OCI-LY7 (cell line): Measurements from ENCODE around the gene SPATA17. TPM values are rescaled to one million over a fixed set of nuclear protein-coding genes. Genes with fewer than 3 reads are reported as not detected.

Experiments
- BruUV-seq: library from RNA; stranded (reverse); fragments of 400-500 nt; replicated peaks from 2 replicates; lab custom pipeline; 2021; lab: Mats Ljungman, UMichigan
- CTCF ChIA-PET: fragments of 300-600 bp; sonication (Branson Sonifier 250); formaldehyde crosslinking; loops from one replicate; lab custom pipeline; 2022; ENCODE audit warnings: antibody characterized with exemption; ENCODE audit not compliant: unreplicated experiment; lab: Charles Lee
- POLR2A ChIA-PET: fragments of 300-600 bp; sonication (Branson Sonifier 250); formaldehyde crosslinking; loops from one replicate; lab custom pipeline; 2022; ENCODE audit warnings: antibody characterized with exemption; lab: Charles Lee
- DNase-seq: peaks from one replicate; pipeline ENCODE4 v3.0.0-alpha.2; 2015; ENCODE audit warnings: low spot score
- H2AFZ ChIP-seq: fragments of 200-600 bp; sonication (generic), shearing (Covaris generic); 2 replicates; pipeline ENCODE4 v1.6.1; 2014; ENCODE audit warnings: mild to moderate bottlenecking, antibody characterized with exemption, low read length, moderate library complexity
- H3K27ac ChIP-seq: fragments of 200-600 bp; sonication (generic); 2 replicates; pipeline ENCODE4 v1.5.1; 2014; ENCODE audit warnings: mixed run types, low read depth, mild to moderate bottlenecking, moderate library complexity, low read length, inconsistent platforms; ENCODE audit not compliant: poor library complexity, severe bottlenecking
- H3K36me3 ChIP-seq: fragments of 200-600 bp; sonication (generic); 2 replicates; pipeline ENCODE4 v1.6.1; 2014; ENCODE audit warnings: mild to moderate bottlenecking, antibody characterized with exemption, low read length, moderate library complexity, mixed read lengths; ENCODE audit not compliant: insufficient read depth
- H3K4me1 ChIP-seq: fragments of 200-600 bp; sonication (generic); 2 replicates; pipeline ENCODE4 v1.5.1; 2014; ENCODE audit warnings: mild to moderate bottlenecking, low read length; ENCODE audit not compliant: insufficient read depth, poor library complexity, severe bottlenecking
- H3K4me2 ChIP-seq: fragments of 200-600 bp; sonication (generic); 2 replicates; pipeline ENCODE4 v1.6.1; 2014; ENCODE audit warnings: mild to moderate bottlenecking, low read length
- H3K4me3 ChIP-seq: fragments of 200-600 bp; sonication (generic); 2 replicates; pipeline ENCODE4 v1.5.1; 2014; ENCODE audit warnings: mild to moderate bottlenecking, low read depth, low read length; ENCODE audit not compliant: poor library complexity, severe bottlenecking
- H3K79me2 ChIP-seq: fragments of 200-600 bp; sonication (generic); 2 replicates; pipeline ENCODE4 v1.6.1; 2016; ENCODE audit warnings: low read depth, mild to moderate bottlenecking, low read length, moderate library complexity, mixed read lengths; ENCODE audit not compliant: insufficient read depth
- H3K9me2 ChIP-seq: fragments of 200-600 bp; sonication (generic); 2 replicates; pipeline ENCODE4 v1.6.1; 2016; ENCODE audit warnings: mild to moderate bottlenecking, low read length, mixed read lengths; ENCODE audit not compliant: insufficient read depth
- H3K9me3 ChIP-seq: fragments of 200-600 bp; sonication (generic); 2 replicates; pipeline ENCODE4 v1.6.1; 2014; ENCODE audit warnings: mild to moderate bottlenecking, mixed run types, low read length, mixed read lengths
- H4K20me1 ChIP-seq: fragments of 200-600 bp; sonication (generic); 2 replicates; pipeline ENCODE4 v1.6.1; 2014; ENCODE audit warnings: mild to moderate bottlenecking, antibody characterized with exemption, low read length, moderate library complexity, mixed read lengths; ENCODE audit not compliant: insufficient read depth
- CTCF ChIP-seq: fragments of 200-600 bp; sonication (generic); conservative IDR thresholded peaks from 2 replicates; pipeline ENCODE4 v1.5.1; 2014; ENCODE audit warnings: mild to moderate bottlenecking, antibody characterized with exemption, low read length, moderate library complexity, mixed read lengths
- EZH2phosphoT487 ChIP-seq: fragments of 200-600 bp; sonication (generic); IDR thresholded peaks from 2 replicates; pipeline ENCODE4 v1.6.1; 2018; ENCODE audit warnings: low read depth, borderline replicate concordance, mild to moderate bottlenecking, mixed run types, antibody characterized with exemption, low read length, moderate library complexity, mixed read lengths
- intact Hi-C: fragments of 100-400 bp; cut with micrococcal nuclease; formaldehyde crosslinking; loops from one replicate; pipeline ENCODE4 v1.10.0; 2022; ENCODE audit not compliant: unreplicated experiment
- total RNA-seq, 2 experiments: library from RNA; depleted of rRNA in 1 of 2; stranded (reverse); fragments of >200 nt in 1 of 2; shearing (Covaris generic) in 1 of 2; gene quantifications; 2 replicates each; pipeline ENCODE4 v1.2.3, GENCODE V29; 2014 to 2022

The SPATA17 gene
- total RNA-seq, 2 experiments from 2014 or later: not detected

GRCh38 chr1:217668351-217668940 is 37.3 kb downstream of the SPATA17 start:
- intact Hi-C loops: loop anchor here (10.0 kb wide), 1 partner anchor 624 kb away; no protein-coding TSS in a partner anchor
- BruUV-seq: no TSS peak
- POLR2A ChIA-PET: interaction anchor here (0.6 kb wide), 1 partner anchor 288 kb away, joined by 3 read pairs; no protein-coding TSS in a partner anchor

GRCh38 chr1:217673387-217673786 is 42.2 kb downstream of the SPATA17 start:
- H3K4me2 ChIP-seq: no peak overlapping the region; the same call in 1 of the 2 replicates
- POLR2A ChIA-PET: interaction anchor here (1.1 kb wide), 1 partner anchor 13 kb away, joined by 3 read pairs; no protein-coding TSS in a partner anchor
- CTCF ChIA-PET: no interaction called here
- H2AFZ ChIP-seq: no peak overlapping the region
- H3K27ac ChIP-seq: no peak overlapping the region
- H3K36me3 ChIP-seq: no peaks in the 10 kb centered on the region
- TF ChIP-seq CTCF (no peak), EZH2phosphoT487 (no peak)
- BruUV-seq: no TSS peak
- no peak overlapping the region for H3K4me3 ChIP-seq
- peaks cover 4% of the 10 kb centered on the region for H3K4me1 ChIP-seq
- H3K9me3 ChIP-seq: no peaks in the 10 kb centered on the region
- no peaks in the 10 kb centered on the region for H3K9me2 ChIP-seq
- H4K20me1 ChIP-seq: no peaks in the 10 kb centered on the region
- DNase-seq: no peak
- intact Hi-C loops: no loop called here
- H3K79me2 ChIP-seq: no peaks in the 10 kb centered on the region

More at GRCh38 chr1:217668351-217668940, 37.3 kb downstream of the SPATA17 start:
- no peaks in the 10 kb centered on the region for H3K9me3 ChIP-seq
- H3K4me1 ChIP-seq: peaks cover 2% of the 10 kb centered on the region
- CTCF ChIA-PET: no interaction called here
- no peaks in the 10 kb centered on the region for H3K36me3 ChIP-seq
- no peak overlapping the region for H2AFZ ChIP-seq
- no peak overlapping the region for H3K4me3 ChIP-seq
- no peak for TF ChIP-seq CTCF
- DNase-seq: no peak
- no peaks in the 10 kb centered on the region for H3K79me2 ChIP-seq
- no peak overlapping the region for H3K27ac ChIP-seq
- H4K20me1 ChIP-seq: no peaks in the 10 kb centered on the region
- no peak overlapping the region for H3K4me2 ChIP-seq
- no peaks in the 10 kb centered on the region for H3K9me2 ChIP-seq

- Histone ChIP-seq H3K4me2 (no peak overlapping the region; the same call in 1 of the 2 replicates), H3K4me3 (no peak overlapping the region), H3K27ac (no peak overlapping the region), H3K9me2 (no peaks in the 10 kb centered on the region), H4K20me1 (no peaks in the 10 kb centered on the region), H2AFZ (no peak overlapping the region), H3K4me1 (peaks cover 4% of the 10 kb centered on the region), H3K9me3 (no peaks in the 10 kb centered on the region), H3K36me3 (no peaks in the 10 kb centered on the region), H3K79me2 (no peaks in the 10 kb centered on the region)
- CTCF ChIA-PET: no interaction called here
- no TSS peak for BruUV-seq
- intact Hi-C loops: no loop called here
- TF ChIP-seq EZH2phosphoT487 (no peak), CTCF (no peak)
- POLR2A ChIA-PET: no interaction called here
- no peak for DNase-seq
Observed at GRCh38 chr1:217674028-217674729, 43.0 kb downstream of the SPATA17 start.
